H1 (cell line): ENCODE data around the gene BARHL1. TPM values are rescaled to one million over a fixed set of nuclear protein-coding genes. Genes with fewer than 3 reads are reported as not detected.

ENCODE experiments used
- BRCA1 ChIP-seq: IDR thresholded peaks from 2 replicates; pipeline ENCODE4 v1.6.1; 2012; ENCODE audit warnings: low read depth, low read length, improper control_type of control experiment
- CHD1 ChIP-seq: IDR thresholded peaks from 2 replicates; pipeline ENCODE4 v1.6.1; 2012; ENCODE audit warnings: low read depth, low read length, improper control_type of control experiment
- EGR1 ChIP-seq: IDR thresholded peaks from 2 replicates; pipeline ENCODE4 v1.6.1; 2011; ENCODE audit warnings: low read depth, low read length, borderline replicate concordance
- HDAC2 ChIP-seq, 2 experiments: fragments of 300-600 bp in 1 of 2; sonication (generic) in 1 of 2; IDR thresholded peaks; 2 replicates each; pipeline ENCODE4 v1.6.1; 2011 to 2012; ENCODE audit warnings: low read depth in 2 of 2, low read length in 2 of 2, mild to moderate bottlenecking in 2 of 2, moderate library complexity in 2 of 2, borderline replicate concordance in 1 of 2, inconsistent platforms in 1 of 2
- JUND ChIP-seq: IDR thresholded peaks from 2 replicates; pipeline ENCODE4 v1.6.1; 2011; ENCODE audit warnings: mild to moderate bottlenecking, improper control_type of control experiment, low read length
- RAD21 ChIP-seq, 2 experiments: IDR thresholded peaks in 1 of 2; conservative IDR thresholded peaks in 1 of 2; 2 replicates each; pipeline ENCODE4 v1.6.1; 2011; ENCODE audit warnings: low read depth in 2 of 2, low read length in 2 of 2, improper control_type of control experiment in 1 of 2, inconsistent platforms in 1 of 2, mild to moderate bottlenecking in 1 of 2, moderate library complexity in 1 of 2
- SIN3A ChIP-seq, 2 experiments: IDR thresholded peaks in 1 of 2; conservative IDR thresholded peaks in 1 of 2; 2 replicates each; pipeline ENCODE4 v1.6.1; 2011 to 2012; ENCODE audit warnings: low read length in 2 of 2, improper control_type of control experiment in 1 of 2, low read depth in 1 of 2, mild to moderate bottlenecking in 1 of 2
- SIRT6 ChIP-seq: IDR thresholded peaks from one replicate; pipeline ENCODE4 v1.7.1; 2012; ENCODE audit warnings: low read length, inconsistent platforms
- TAF7 ChIP-seq: optimal IDR thresholded peaks from 2 replicates; pipeline ENCODE3; 2011; ENCODE audit warnings: low read depth, mild to moderate bottlenecking, inconsistent platforms, low read length, moderate library complexity, borderline replicate concordance
- polyA plus RNA-seq, 7 experiments: library from polyadenylated mRNA; depleted of rRNA in 3 of 7; stranded (reverse) in 5 of 7; unstranded in 2 of 7; fragments of >200 nt in 5 of 7; fragments of 200-250 nt in 2 of 7; gene quantifications; 1 replicate in 5 of 7; 2 replicates in 1 of 7; 4 replicates in 1 of 7; pipeline versions ENCODE4 v1.2.1 to v1.2.3, GENCODE V29; 2011 to 2013; ENCODE audit warnings: missing spikeins in 2 of 7, mixed read lengths in 2 of 7
- total RNA-seq: library from RNA; stranded (reverse); fragmentation: NEBNext Ultra II Directional; extraction: Animal tissue kit (Norgen Biotek cat#: 25700); gene quantifications from 2 replicates; pipeline ENCODE4 v1.2.1, GENCODE V29; 2021
- TF ChIP-seq, protein P1 (sequence below): fragments of 300-600 bp; sonication (generic); IDR thresholded peaks from 2 replicates; pipeline ENCODE4 v1.7.1; 2012; ENCODE audit warnings: low read length, moderate library complexity, mild to moderate bottlenecking, inconsistent platforms; ENCODE audit not compliant: insufficient replicate concordance
- TF ChIP-seq, protein P2 (sequence below): IDR thresholded peaks from 2 replicates; pipeline ENCODE4 v1.6.1; 2012; ENCODE audit warnings: inconsistent platforms

Gene BARHL1
- total and polyA plus RNA-seq, 2 of the 8 experiments (the other 6 are each of a cell fraction or from before 2014, with no cell fraction given): not detected

DNA sequence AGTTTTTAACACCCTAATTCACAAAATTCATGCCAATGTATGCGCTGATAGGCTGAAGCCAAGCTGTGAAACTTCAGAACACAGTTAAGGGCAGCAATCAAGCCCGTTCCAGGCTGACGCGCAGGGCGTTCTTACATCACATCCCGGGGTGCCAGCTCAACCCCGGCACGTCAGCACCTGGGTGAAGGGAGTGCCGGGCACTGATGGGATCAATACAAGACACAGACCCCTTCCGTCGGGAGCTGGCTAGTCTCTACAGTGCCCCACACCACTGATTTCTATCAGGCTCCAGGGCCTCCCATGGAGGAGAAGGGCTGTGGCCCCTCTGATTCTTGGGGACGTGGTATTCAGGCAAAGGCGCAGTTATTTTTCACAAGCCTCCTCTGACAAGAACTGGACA lies 12.0 kb downstream of the BARHL1 start (continued):
- TF ChIP-seq, protein P1, sequence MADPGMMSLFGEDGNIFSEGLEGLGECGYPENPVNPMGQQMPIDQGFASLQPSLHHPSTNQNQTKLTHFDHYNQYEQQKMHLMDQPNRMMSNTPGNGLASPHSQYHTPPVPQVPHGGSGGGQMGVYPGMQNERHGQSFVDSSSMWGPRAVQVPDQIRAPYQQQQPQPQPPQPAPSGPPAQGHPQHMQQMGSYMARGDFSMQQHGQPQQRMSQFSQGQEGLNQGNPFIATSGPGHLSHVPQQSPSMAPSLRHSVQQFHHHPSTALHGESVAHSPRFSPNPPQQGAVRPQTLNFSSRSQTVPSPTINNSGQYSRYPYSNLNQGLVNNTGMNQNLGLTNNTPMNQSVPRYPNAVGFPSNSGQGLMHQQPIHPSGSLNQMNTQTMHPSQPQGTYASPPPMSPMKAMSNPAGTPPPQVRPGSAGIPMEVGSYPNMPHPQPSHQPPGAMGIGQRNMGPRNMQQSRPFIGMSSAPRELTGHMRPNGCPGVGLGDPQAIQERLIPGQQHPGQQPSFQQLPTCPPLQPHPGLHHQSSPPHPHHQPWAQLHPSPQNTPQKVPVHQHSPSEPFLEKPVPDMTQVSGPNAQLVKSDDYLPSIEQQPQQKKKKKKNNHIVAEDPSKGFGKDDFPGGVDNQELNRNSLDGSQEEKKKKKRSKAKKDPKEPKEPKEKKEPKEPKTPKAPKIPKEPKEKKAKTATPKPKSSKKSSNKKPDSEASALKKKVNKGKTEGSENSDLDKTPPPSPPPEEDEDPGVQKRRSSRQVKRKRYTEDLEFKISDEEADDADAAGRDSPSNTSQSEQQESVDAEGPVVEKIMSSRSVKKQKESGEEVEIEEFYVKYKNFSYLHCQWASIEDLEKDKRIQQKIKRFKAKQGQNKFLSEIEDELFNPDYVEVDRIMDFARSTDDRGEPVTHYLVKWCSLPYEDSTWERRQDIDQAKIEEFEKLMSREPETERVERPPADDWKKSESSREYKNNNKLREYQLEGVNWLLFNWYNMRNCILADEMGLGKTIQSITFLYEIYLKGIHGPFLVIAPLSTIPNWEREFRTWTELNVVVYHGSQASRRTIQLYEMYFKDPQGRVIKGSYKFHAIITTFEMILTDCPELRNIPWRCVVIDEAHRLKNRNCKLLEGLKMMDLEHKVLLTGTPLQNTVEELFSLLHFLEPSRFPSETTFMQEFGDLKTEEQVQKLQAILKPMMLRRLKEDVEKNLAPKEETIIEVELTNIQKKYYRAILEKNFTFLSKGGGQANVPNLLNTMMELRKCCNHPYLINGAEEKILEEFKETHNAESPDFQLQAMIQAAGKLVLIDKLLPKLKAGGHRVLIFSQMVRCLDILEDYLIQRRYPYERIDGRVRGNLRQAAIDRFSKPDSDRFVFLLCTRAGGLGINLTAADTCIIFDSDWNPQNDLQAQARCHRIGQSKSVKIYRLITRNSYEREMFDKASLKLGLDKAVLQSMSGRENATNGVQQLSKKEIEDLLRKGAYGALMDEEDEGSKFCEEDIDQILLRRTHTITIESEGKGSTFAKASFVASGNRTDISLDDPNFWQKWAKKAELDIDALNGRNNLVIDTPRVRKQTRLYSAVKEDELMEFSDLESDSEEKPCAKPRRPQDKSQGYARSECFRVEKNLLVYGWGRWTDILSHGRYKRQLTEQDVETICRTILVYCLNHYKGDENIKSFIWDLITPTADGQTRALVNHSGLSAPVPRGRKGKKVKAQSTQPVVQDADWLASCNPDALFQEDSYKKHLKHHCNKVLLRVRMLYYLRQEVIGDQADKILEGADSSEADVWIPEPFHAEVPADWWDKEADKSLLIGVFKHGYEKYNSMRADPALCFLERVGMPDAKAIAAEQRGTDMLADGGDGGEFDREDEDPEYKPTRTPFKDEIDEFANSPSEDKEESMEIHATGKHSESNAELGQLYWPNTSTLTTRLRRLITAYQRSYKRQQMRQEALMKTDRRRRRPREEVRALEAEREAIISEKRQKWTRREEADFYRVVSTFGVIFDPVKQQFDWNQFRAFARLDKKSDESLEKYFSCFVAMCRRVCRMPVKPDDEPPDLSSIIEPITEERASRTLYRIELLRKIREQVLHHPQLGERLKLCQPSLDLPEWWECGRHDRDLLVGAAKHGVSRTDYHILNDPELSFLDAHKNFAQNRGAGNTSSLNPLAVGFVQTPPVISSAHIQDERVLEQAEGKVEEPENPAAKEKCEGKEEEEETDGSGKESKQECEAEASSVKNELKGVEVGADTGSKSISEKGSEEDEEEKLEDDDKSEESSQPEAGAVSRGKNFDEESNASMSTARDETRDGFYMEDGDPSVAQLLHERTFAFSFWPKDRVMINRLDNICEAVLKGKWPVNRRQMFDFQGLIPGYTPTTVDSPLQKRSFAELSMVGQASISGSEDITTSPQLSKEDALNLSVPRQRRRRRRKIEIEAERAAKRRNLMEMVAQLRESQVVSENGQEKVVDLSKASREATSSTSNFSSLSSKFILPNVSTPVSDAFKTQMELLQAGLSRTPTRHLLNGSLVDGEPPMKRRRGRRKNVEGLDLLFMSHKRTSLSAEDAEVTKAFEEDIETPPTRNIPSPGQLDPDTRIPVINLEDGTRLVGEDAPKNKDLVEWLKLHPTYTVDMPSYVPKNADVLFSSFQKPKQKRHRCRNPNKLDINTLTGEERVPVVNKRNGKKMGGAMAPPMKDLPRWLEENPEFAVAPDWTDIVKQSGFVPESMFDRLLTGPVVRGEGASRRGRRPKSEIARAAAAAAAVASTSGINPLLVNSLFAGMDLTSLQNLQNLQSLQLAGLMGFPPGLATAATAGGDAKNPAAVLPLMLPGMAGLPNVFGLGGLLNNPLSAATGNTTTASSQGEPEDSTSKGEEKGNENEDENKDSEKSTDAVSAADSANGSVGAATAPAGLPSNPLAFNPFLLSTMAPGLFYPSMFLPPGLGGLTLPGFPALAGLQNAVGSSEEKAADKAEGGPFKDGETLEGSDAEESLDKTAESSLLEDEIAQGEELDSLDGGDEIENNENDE: no peak
- TF ChIP-seq CHD1 (no peak), HDAC2 (IDR thresholded peaks at IDR 0.05; ENCODE audit: borderline replicate concordance in 1 of 2, low read depth in 2 of 2, low read length in 2 of 2) (no peak), BRCA1 (no peak), SIN3A (conservative IDR thresholded peaks at IDR 0.05 in 1 of 2, IDR thresholded peaks at IDR 0.05 in 1 of 2; ENCODE audit: low read depth in 1 of 2, low read length in 2 of 2) (no peak), SIRT6 (no peak), TAF7 (no peak), JUND (no peak), EGR1 (no peak), RAD21 (IDR thresholded peaks at IDR 0.05 in 1 of 2, conservative IDR thresholded peaks at IDR 0.05 in 1 of 2; ENCODE audit: low read depth in 2 of 2, low read length in 2 of 2) (no peak)
- TF ChIP-seq, protein P2, sequence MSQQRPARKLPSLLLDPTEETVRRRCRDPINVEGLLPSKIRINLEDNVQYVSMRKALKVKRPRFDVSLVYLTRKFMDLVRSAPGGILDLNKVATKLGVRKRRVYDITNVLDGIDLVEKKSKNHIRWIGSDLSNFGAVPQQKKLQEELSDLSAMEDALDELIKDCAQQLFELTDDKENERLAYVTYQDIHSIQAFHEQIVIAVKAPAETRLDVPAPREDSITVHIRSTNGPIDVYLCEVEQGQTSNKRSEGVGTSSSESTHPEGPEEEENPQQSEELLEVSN: no peak
